IPS-18a (cell line): ENCODE results near the gene GFER.

ENCODE experiments used
- H3K27ac ChIP-seq: one replicate; pipeline ENCODE4 v1.5.1; 2013; ENCODE audit warnings: low read length
- H3K27me3 ChIP-seq: one replicate; pipeline ENCODE4 v1.6.1; 2013; ENCODE audit warnings: mild to moderate bottlenecking, low read length; ENCODE audit not compliant: control insufficient read depth, insufficient read depth
- H3K36me3 ChIP-seq: one replicate; pipeline ENCODE4 v1.6.1; 2013; ENCODE audit warnings: low read depth, low read length; ENCODE audit not compliant: control insufficient read depth
- H3K4me1 ChIP-seq: one replicate; pipeline ENCODE4 v1.6.1; 2013; ENCODE audit warnings: low read depth, low read length; ENCODE audit not compliant: control insufficient read depth
- H3K4me3 ChIP-seq: one replicate; pipeline ENCODE4 v1.5.1; 2013; ENCODE audit warnings: low read length
- H3K9ac ChIP-seq: one replicate; pipeline ENCODE4 v1.6.1; 2013; ENCODE audit warnings: mild to moderate bottlenecking, low read length, moderate library complexity
- H3K9me3 ChIP-seq: one replicate; pipeline ENCODE4 v1.6.1; 2013; ENCODE audit warnings: low read depth, low read length; ENCODE audit not compliant: control insufficient read depth

The GFER gene

DNA sequence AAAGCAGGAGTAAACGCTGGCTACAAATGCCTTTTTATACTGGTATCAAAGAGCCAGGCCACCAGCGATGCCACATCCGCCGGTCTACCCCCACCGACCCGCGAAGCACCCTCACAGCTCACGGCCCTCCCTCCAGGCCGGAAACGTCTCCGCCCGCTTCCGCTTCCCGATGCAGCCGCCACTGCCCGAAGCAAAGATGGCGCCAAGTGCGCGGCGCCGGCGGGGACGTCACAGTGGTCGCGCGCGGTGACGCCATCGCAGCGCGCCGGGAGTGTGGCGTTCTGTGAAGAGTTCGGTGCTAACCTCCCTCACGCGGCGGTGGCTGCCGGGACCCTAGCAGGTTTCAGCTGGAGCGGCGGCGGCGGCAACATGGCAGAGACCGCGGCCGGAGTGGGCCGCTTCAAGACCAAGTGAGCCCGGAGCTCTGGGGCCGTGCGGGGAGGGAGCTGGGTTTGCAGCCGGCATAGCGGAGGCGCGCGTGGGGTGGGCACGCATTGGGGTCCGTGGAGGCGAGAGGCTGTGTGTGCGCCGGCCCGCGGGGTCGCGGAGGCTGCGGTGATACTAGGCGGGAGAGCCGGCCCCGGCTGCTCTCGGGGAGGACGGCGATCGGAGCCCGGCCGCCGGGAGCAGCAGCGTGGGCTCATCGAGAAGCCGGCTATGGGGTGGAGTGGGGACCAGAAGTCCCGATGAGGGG lies 12.1 kb upstream of the GFER start, which contains the start of gene TBL3:
Gene TBL3 (plus strand): TSS at position 258 of the 694 bp plus-strand sequence. CDS start 112 bp downstream, at position 370.
- Histone ChIP-seq H3K9me3 (no peaks in the 10 kb centered on the region), H3K9ac (peak within 1 kb of the TSS; percentile 70), H3K27ac (peak within 1 kb of the TSS; percentile 25), H3K36me3 (peaks cover 26% of the 10 kb centered on the region), H3K27me3 (no peaks in the 10 kb centered on the region), H3K4me3 (peak within 1 kb of the TSS; percentile 71), H3K4me1 (no peaks in the 10 kb centered on the region)

GRCh38 chr16:1972490-1972877 lies 11.5 kb upstream of the GFER start:
- H3K9me3 ChIP-seq, result no peaks in the 10 kb centered on the region
- H3K9ac ChIP-seq, result peak overlapping the region; percentile 70
- peaks cover 28% of the 10 kb centered on the region for H3K36me3 ChIP-seq
- H3K4me1 ChIP-seq, result no peaks in the 10 kb centered on the region
- H3K27me3 ChIP-seq, result no peaks in the 10 kb centered on the region
- peak overlapping the region; percentile 71 for H3K4me3 ChIP-seq
- no peak overlapping the region for H3K27ac ChIP-seq

DNA sequence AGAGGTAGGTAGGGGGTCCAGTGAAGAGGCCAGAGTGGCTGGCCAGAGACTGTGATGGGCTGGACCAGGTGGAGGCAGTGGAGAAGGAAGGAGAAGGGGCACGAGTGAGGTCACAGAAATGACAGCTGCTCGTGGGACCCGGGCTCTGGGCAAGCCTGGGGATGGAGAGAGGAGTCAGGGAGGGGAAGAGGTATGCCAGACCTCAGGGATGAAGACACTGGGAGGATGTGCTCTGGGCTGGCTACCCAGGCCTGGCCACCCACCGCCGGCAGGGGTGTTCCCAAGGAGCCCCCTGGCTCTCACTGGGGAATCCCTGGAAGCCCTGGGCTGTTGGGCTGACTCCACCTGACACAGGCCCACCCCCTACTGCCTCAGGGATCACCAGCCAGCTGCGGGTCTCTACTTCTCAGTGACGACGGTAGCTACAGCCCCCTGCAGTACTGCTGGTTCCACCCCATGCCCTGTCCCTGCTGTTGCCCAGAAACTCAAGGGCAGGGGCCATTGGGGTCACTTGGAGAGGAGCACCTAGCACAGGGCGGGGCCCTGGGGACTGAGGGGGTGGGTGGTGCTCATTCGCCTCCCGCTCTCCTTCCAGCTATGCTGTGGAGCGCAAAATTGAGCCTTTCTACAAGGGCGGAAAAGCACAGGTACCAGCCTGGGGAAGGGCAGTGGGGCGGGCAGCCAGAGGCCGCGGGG lies 10.4 kb upstream of the GFER start:
- no peaks in the 10 kb centered on the region for H3K4me1 ChIP-seq
- no peaks in the 10 kb centered on the region for H3K9me3 ChIP-seq
- no peak overlapping the region for H3K27ac ChIP-seq
- H3K9ac ChIP-seq, result no peak overlapping the region
- H3K36me3 ChIP-seq, result peaks cover 28% of the 10 kb centered on the region
- no peaks in the 10 kb centered on the region for H3K27me3 ChIP-seq
- no peak overlapping the region for H3K4me3 ChIP-seq

DNA sequence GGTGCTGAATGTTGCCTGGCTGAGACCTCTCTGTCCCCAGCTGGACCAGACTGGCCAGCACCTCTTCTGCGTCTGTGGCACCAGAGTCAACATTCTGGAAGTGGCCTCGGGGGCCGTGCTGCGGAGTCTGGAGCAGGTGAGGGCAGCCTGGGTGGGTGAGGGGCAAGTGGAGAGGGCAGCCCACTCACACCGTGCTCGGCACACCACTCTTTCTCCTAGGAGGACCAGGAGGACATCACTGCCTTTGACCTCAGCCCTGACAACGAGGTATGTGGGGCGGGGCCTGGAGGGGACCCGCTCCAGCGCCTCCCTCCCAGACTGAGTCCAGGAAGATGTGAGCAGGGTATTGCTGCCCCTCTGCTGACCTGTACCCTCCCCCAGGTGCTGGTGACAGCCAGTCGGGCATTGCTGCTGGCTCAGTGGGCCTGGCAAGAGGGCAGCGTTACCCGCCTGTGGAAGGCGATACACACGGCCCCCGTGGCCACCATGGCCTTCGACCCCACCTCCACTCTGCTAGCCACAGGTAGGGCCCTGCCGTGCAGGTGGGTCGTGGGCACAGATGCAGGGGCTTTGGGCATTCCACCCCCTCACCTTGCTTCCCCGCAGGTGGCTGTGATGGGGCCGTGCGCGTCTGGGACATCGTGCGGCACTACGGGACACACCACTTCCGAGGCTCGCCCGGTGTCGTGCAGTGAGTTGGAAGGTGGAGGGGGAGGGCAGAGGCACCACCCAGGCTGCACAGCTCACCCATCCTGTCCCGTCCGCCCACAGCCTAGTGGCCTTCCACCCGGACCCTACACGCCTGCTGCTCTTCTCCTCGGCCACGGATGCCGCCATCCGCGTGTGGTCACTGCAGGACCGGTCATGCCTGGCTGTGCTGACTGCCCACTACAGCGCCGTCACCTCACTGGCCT lies 9.6 kb upstream of the GFER start:
- no peak overlapping the region for H3K27ac ChIP-seq
- no peak overlapping the region for H3K9ac ChIP-seq
- peaks cover 28% of the 10 kb centered on the region for H3K36me3 ChIP-seq
- no peaks in the 10 kb centered on the region for H3K9me3 ChIP-seq
- no peak overlapping the region for H3K4me3 ChIP-seq
- H3K27me3 ChIP-seq, result peaks cover 2% of the 10 kb centered on the region
- H3K4me1 ChIP-seq, result no peaks in the 10 kb centered on the region

DNA sequence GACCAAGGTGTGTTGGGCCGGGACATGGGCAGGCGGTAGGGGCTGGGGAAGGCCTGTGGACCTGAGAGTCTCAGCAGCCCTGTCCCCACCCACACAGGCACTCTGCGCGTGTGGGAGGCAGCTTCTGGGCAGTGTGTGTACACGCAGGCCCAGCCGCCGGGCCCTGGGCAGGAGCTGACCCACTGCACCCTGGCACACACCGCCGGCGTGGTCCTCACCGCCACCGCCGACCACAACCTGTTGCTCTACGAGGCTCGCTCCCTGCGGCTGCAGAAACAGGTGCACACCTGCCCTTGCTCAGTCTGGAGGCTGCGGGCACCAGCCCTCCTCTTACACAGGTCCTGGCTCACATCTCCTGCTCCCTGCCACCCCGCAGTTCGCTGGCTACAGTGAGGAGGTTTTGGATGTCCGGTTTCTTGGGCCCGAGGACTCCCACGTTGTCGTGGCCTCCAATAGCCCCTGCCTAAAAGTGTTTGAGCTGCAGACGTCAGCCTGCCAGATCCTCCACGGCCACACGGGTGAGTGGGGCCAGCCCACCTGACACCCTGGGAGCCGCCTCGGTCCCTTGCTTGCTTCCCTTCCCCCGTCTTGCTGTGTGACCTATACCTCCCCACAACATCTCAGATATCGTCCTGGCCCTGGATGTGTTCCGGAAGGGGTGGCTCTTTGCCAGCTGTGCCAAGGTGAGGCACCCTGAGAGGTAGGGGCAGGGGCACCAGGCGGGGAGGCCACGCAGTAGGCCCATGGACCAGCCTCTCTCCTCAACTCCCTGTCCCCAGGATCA lies 8.4 kb upstream of the GFER start:
- Histone ChIP-seq H3K4me3 (no peak overlapping the region), H3K4me1 (peaks cover 8% of the 10 kb centered on the region)

DNA sequence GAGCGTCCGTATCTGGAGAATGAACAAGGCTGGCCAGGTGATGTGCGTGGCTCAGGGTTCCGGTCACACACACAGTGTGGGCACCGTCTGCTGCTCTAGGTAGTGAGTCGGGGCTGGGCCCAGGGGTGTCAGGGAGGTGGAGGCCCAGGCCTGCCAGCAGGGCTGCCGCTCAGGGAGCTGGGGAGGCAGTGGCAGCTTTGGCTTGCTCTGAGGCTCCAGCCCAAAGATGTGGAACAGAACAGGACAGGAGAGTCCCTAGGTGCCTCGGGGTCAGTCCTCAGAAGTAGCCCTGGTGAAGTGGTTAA lies 7.8 kb upstream of the GFER start:
- Histone ChIP-seq H3K36me3 (peaks cover 28% of the 10 kb centered on the region), H3K9ac (no peak overlapping the region), H3K27ac (no peak overlapping the region), H3K4me1 (peaks cover 9% of the 10 kb centered on the region), H3K4me3 (no peak overlapping the region), H3K27me3 (peaks cover 20% of the 10 kb centered on the region), H3K9me3 (no peaks in the 10 kb centered on the region)

More for the DNA sequence above, 8.4 kb upstream of the GFER start:
- Histone ChIP-seq H3K36me3 (peaks cover 28% of the 10 kb centered on the region), H3K27me3 (peaks cover 14% of the 10 kb centered on the region), H3K9ac (no peak overlapping the region), H3K27ac (no peak overlapping the region), H3K9me3 (no peaks in the 10 kb centered on the region)

DNA sequence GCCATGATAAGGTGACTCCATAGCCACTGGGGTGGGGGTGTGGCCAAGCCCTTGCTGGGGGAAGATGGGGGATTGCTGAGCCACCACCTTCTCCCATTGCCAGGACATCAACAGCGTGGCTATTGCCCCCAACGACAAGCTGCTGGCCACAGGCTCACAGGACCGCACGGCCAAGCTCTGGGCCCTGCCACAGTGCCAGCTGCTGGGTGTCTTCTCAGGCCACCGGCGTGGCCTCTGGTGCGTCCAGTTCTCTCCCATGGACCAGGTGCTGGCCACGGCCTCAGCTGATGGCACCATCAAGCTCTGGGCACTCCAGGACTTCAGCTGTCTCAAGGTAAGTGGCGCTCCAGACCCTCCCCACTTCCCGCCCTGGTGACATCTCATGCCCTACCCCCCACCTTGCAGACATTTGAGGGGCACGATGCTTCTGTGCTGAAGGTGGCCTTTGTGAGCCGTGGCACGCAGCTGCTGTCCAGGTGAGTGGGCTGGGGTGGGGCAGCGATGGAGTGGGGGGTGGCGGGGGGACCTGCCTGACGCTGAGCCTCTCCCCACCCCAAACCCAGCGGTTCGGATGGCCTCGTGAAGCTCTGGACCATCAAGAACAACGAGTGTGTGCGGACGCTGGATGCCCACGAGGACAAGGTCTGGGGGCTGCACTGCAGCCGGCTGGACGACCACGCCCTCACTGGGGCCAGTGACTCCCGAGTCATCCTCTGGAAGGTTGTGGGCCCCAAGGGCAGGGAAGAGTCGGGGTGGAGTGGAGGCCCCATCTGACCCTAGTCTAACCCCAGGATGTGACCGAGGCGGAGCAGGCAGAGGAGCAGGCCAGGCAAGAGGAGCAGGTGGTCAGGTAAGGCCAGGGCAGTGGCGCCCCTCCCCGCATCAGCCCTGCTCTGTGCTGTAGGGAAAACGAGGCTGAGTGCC lies 6.8 kb upstream of the GFER start:
- H3K27ac ChIP-seq, result no peak overlapping the region
- no peak overlapping the region for H3K9ac ChIP-seq
- H3K4me3 ChIP-seq, result no peak overlapping the region
- peaks cover 30% of the 10 kb centered on the region for H3K27me3 ChIP-seq
- no peaks in the 10 kb centered on the region for H3K9me3 ChIP-seq
- H3K4me1 ChIP-seq, result peaks cover 9% of the 10 kb centered on the region
- peaks cover 28% of the 10 kb centered on the region for H3K36me3 ChIP-seq

DNA sequence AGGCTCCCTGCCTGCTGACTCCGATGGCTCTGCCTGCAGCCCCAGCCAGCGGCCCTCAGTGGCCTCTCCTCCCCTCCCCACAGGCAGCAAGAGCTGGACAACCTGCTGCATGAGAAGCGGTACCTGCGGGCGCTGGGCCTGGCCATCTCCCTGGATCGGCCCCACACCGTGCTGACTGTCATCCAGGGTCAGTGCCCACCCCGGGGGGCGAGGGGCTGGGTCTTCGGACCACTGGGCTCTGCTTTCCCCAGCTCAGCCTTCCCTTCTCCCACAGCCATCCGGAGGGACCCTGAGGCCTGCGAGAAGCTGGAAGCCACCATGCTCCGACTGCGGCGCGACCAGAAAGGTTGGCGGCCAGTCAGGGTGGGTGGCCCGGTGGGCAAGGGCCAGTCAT lies 6.1 kb upstream of the GFER start:
- Histone ChIP-seq H3K4me1 (peaks cover 9% of the 10 kb centered on the region), H3K9me3 (no peaks in the 10 kb centered on the region), H3K27me3 (peaks cover 37% of the 10 kb centered on the region), H3K27ac (no peak overlapping the region), H3K4me3 (no peak overlapping the region), H3K9ac (no peak overlapping the region), H3K36me3 (peaks cover 28% of the 10 kb centered on the region)

- H3K9ac ChIP-seq, result no peak overlapping the region
- no peak overlapping the region for H3K27ac ChIP-seq
- H3K36me3 ChIP-seq, result peaks cover 28% of the 10 kb centered on the region
- peak overlapping the region; percentile 30 for H3K4me3 ChIP-seq
- H3K9me3 ChIP-seq, result no peaks in the 10 kb centered on the region
- H3K4me1 ChIP-seq, result peaks cover 13% of the 10 kb centered on the region
- H3K27me3 ChIP-seq, result peaks cover 41% of the 10 kb centered on the region
Measured at GRCh38 chr16:1978476-1979120, 5.4 kb upstream of the GFER start.
